Measurements from ENCODE around the gene PEX5L.

The PEX5L gene

DNA sequence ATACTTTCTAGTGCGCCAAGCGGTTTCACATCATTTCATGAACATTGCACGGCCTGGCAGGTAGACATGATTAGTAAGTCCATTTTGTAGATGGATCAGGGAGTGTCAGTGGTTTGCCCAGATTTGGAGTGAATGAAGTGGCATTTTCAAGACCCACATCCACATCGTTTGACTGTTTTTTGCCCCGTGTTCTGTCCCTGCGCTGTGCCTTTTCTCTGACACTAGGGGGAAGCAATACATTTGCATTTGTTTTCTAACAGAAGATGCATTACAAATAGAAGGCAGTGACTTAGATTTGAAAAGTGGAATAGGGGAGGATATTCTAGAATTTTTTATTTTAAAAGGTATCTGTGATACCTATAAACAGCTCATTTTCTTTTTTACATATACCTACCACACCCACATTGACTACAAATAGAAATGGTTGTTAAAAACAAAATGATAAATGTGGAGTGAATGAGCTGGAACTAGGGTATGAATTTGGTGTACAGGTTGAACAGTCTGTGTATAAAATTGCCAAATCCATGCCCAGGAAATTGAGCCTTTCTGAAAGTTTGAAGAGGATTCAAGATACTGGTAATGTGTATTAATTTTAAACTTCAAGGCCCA is 285.9 kb downstream of the PEX5L start:
- ChIA-PET CTCF (no interaction called here), POLR2A (no interaction called here)
- no peak for TF ChIP-seq FOXM1 (IDR thresholded peaks at IDR 0.05; ENCODE audit: borderline replicate concordance)
- no peak for TF ChIP-seq FOXK2 (IDR thresholded peaks at IDR 0.05)
- no peak for TF ChIP-seq CTBP1 (IDR thresholded peaks at IDR 0.05; ENCODE audit: borderline replicate concordance)
- TF ChIP-seq FOXA1 (IDR thresholded peaks at IDR 0.05): no peak
- TF ChIP-seq ZNF384 (IDR thresholded peaks at IDR 0.05): no peak
- TF ChIP-seq, protein P1, sequence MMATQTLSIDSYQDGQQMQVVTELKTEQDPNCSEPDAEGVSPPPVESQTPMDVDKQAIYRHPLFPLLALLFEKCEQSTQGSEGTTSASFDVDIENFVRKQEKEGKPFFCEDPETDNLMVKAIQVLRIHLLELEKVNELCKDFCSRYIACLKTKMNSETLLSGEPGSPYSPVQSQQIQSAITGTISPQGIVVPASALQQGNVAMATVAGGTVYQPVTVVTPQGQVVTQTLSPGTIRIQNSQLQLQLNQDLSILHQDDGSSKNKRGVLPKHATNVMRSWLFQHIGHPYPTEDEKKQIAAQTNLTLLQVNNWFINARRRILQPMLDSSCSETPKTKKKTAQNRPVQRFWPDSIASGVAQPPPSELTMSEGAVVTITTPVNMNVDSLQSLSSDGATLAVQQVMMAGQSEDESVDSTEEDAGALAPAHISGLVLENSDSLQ (IDR thresholded peaks at IDR 0.05): no peak
- TF ChIP-seq SUZ12 (IDR thresholded peaks at IDR 0.05): no peak
- no peak for TF ChIP-seq NFRKB (IDR thresholded peaks at IDR 0.05)
- TF ChIP-seq BHLHE40 (IDR thresholded peaks at IDR 0.05; ENCODE audit: borderline replicate concordance): no peak
- TF ChIP-seq SP1 (IDR thresholded peaks at IDR 0.05): no peak
- no peak for TF ChIP-seq ELF4 (IDR thresholded peaks at IDR 0.05)
- TF ChIP-seq LEF1 (IDR thresholded peaks at IDR 0.05; ENCODE audit: borderline replicate concordance): no peak
- TF ChIP-seq L3MBTL2 (conservative IDR thresholded peaks at IDR 0.05): no peak
- no peak for TF ChIP-seq HDGF (IDR thresholded peaks at IDR 0.05; ENCODE audit: borderline replicate concordance)
- peak; percentile 11 for DNase-seq (ENCODE audit: extremely low spot score)

DNA sequence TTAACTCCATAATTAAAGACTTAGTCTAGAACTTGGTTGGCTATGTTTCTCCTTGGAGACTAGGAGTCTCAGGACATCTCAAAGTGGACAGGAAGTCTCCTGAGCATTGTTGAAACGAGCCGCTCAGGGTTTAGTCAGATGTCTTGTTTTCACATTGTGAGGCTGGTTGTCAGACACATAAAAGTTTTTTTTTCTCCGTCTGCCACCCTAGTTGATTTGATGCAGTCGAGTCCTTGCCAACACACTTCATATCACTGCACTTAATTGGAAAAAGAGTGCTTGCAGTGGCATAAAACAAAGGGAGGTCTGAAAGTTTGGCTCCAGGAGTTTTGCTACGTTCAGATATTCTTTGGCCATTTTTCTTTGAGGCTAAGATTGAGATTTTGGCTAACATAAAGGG is 291.0 kb downstream of the PEX5L start:
- TF ChIP-seq SP1 (IDR thresholded peaks at IDR 0.05) (no peak), FOXM1 (IDR thresholded peaks at IDR 0.05; ENCODE audit: borderline replicate concordance) (no peak), BHLHE40 (IDR thresholded peaks at IDR 0.05; ENCODE audit: borderline replicate concordance) (no peak), SUZ12 (IDR thresholded peaks at IDR 0.05) (no peak), L3MBTL2 (conservative IDR thresholded peaks at IDR 0.05) (no peak)
- TF ChIP-seq, protein P1 (IDR thresholded peaks at IDR 0.05): no peak
- CTCF ChIA-PET: no interaction called here
- POLR2A ChIA-PET: no interaction called here

DNA sequence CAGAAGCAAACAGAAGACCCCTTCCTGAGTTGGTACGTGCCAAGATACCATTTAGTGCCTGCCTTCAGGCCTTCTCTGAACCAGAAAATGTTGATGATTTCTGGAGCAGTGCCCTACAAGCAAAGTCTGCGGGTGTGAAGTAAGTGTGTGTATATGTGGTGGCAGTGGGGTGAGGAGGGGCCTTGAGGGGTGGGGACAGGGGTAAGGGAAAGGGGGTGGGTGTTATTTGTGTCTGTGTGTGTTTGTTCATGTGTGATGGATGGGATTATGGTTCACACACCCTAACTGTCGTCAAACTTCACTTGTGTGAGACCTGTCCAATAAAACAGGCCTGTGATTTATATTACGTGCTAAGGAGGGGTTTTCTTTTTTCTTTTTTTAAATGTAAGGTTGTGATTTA is 291.7 kb downstream of the PEX5L start:
- TF ChIP-seq L3MBTL2 (conservative IDR thresholded peaks at IDR 0.05): no peak
- TF ChIP-seq SUZ12 (IDR thresholded peaks at IDR 0.05): no peak
- TF ChIP-seq FOXM1 (IDR thresholded peaks at IDR 0.05; ENCODE audit: borderline replicate concordance): no peak
- TF ChIP-seq, protein P1 (IDR thresholded peaks at IDR 0.05): no peak
- no peak for TF ChIP-seq CTBP1 (IDR thresholded peaks at IDR 0.05; ENCODE audit: borderline replicate concordance)
- TF ChIP-seq ARNT (IDR thresholded peaks at IDR 0.05): no peak
- no peak for TF ChIP-seq NFRKB (IDR thresholded peaks at IDR 0.05)
- no peak for TF ChIP-seq ELF4 (IDR thresholded peaks at IDR 0.05)
- TF ChIP-seq HDGF (IDR thresholded peaks at IDR 0.05; ENCODE audit: borderline replicate concordance): no peak
- TF ChIP-seq LEF1 (IDR thresholded peaks at IDR 0.05; ENCODE audit: borderline replicate concordance): no peak
- no peak for TF ChIP-seq SP1 (IDR thresholded peaks at IDR 0.05)
- CTCF ChIA-PET: no interaction called here
- POLR2A ChIA-PET: no interaction called here

More for the DNA sequence above, 291.0 kb downstream of the PEX5L start:
- DNase-seq (ENCODE audit: extremely low spot score): no peak

More for the DNA sequence above, 291.7 kb downstream of the PEX5L start:
- no peak for DNase-seq (ENCODE audit: extremely low spot score)

Measured in HEK293T (cell line).